ENCODE results near the gene ADK.
"Not testable (repeated sequence)": the region's sequence is repeated elsewhere in the genome, so short reads cannot be mapped to it uniquely, and the experiment has no call there.

DNA sequence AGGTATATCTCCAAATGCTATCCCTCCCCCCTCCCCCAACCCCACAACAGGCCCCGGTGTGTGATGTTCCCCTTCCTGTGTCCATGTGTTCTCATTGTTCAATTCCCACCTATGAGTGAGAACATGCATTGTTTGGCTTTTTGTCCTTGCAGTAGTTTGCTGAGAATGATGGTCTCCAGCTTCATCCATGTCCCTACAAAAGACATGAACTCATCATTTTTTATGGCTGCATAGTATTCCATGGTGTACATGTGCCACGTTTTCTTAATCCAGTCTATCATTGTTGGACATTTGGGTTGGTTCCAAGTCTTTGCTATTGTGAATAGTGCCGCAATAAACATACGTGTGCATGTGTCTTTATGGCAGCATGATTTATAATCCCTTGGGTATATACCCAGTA is 417.9 kb downstream of the ADK start:
- TF ChIP-seq, protein P1, sequence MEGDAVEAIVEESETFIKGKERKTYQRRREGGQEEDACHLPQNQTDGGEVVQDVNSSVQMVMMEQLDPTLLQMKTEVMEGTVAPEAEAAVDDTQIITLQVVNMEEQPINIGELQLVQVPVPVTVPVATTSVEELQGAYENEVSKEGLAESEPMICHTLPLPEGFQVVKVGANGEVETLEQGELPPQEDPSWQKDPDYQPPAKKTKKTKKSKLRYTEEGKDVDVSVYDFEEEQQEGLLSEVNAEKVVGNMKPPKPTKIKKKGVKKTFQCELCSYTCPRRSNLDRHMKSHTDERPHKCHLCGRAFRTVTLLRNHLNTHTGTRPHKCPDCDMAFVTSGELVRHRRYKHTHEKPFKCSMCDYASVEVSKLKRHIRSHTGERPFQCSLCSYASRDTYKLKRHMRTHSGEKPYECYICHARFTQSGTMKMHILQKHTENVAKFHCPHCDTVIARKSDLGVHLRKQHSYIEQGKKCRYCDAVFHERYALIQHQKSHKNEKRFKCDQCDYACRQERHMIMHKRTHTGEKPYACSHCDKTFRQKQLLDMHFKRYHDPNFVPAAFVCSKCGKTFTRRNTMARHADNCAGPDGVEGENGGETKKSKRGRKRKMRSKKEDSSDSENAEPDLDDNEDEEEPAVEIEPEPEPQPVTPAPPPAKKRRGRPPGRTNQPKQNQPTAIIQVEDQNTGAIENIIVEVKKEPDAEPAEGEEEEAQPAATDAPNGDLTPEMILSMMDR (conservative IDR thresholded peaks at IDR 0.05; ENCODE audit: low read length), result not testable (repeated sequence)
- not testable (repeated sequence) for TF ChIP-seq EZH2phosphoT487 (IDR thresholded peaks at IDR 0.05; ENCODE audit: borderline replicate concordance, low read depth, low read length)

Data from OCI-LY7 (cell line).